ENCODE results near the gene TTLL5.

TTLL5 gene

DNA sequence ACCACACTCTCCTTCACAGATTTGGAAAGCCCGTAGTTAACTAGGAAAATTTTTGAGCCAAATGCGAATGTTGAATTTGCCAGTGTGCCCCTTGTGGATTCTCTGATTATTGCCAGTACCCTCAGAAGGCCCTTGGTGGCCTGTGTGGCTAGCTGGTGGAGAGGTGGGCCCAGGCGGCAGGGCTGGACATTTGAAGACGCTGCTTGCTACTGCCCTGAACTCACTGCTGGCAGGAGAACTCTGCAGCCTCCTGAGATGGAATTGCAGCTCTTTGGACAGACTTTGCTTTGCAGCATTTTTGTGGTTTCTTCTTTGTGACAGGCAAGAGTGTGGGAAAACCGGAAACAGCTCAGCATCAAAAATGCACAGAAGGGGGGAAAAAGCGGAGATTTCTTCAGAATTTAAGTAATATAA is 223.2 kb downstream of the TTLL5 start (continued):
- no peak for TF ChIP-seq TCF4 (CRISPR knock-in tag; IDR thresholded peaks at IDR 0.05; ENCODE audit: borderline replicate concordance)
- no peak for TF ChIP-seq TSHZ2 (CRISPR knock-in tag; IDR thresholded peaks at IDR 0.05)

GRCh38 chr14:75885829-75886228 is 224.8 kb downstream of the TTLL5 start:
- no peak for ATAC-seq
- no peak for TF ChIP-seq SNAI2 (CRISPR knock-in tag; IDR thresholded peaks at IDR 0.05)
- TF ChIP-seq BACH2 (CRISPR knock-in tag; IDR thresholded peaks at IDR 0.05; ENCODE audit: borderline replicate concordance), result no peak
- TF ChIP-seq ZNF8 (CRISPR knock-in tag; IDR thresholded peaks at IDR 0.05), result no peak
- TF ChIP-seq OSR1 (CRISPR knock-in tag; IDR thresholded peaks at IDR 0.05), result no peak
- TF ChIP-seq ISL1 (CRISPR knock-in tag; IDR thresholded peaks at IDR 0.05), result no peak
- TF ChIP-seq TCF4 (CRISPR knock-in tag; IDR thresholded peaks at IDR 0.05; ENCODE audit: borderline replicate concordance), result no peak
- no peak for TF ChIP-seq ZC3H10 (CRISPR knock-in tag; IDR thresholded peaks at IDR 0.05)
- TF ChIP-seq ZNF565 (CRISPR knock-in tag; conservative IDR thresholded peaks at IDR 0.05; ENCODE audit: low read depth), result no peak
- TF ChIP-seq PATZ1 (CRISPR knock-in tag; IDR thresholded peaks at IDR 0.05; ENCODE audit: borderline replicate concordance), result no peak
- no peak for TF ChIP-seq ZFP3 (CRISPR knock-in tag; IDR thresholded peaks at IDR 0.05)
- no peak for TF ChIP-seq ZNF70 (CRISPR knock-in tag; IDR thresholded peaks at IDR 0.05)
- TF ChIP-seq, protein P1, sequence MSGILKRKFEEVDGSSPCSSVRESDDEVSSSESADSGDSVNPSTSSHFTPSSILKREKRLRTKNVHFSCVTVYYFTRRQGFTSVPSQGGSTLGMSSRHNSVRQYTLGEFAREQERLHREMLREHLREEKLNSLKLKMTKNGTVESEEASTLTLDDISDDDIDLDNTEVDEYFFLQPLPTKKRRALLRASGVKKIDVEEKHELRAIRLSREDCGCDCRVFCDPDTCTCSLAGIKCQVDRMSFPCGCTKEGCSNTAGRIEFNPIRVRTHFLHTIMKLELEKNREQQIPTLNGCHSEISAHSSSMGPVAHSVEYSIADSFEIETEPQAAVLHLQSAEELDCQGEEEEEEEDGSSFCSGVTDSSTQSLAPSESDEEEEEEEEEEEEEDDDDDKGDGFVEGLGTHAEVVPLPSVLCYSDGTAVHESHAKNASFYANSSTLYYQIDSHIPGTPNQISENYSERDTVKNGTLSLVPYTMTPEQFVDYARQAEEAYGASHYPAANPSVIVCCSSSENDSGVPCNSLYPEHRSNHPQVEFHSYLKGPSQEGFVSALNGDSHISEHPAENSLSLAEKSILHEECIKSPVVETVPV (CRISPR knock-in tag; IDR thresholded peaks at IDR 0.05), result no peak

- no peak for TF ChIP-seq ESRRG (CRISPR knock-in tag; IDR thresholded peaks at IDR 0.05)
- TF ChIP-seq ZNF8 (CRISPR knock-in tag; IDR thresholded peaks at IDR 0.05), result no peak
- no peak for TF ChIP-seq RARB (CRISPR knock-in tag; IDR thresholded peaks at IDR 0.05)
- TF ChIP-seq SNAI2 (CRISPR knock-in tag; IDR thresholded peaks at IDR 0.05), result no peak
- TF ChIP-seq CREB5 (CRISPR knock-in tag; IDR thresholded peaks at IDR 0.05; ENCODE audit: low read depth), result no peak
- TF ChIP-seq, protein P1 (CRISPR knock-in tag; IDR thresholded peaks at IDR 0.05), result no peak
- no peak for TF ChIP-seq BACH2 (CRISPR knock-in tag; IDR thresholded peaks at IDR 0.05; ENCODE audit: borderline replicate concordance)
- no peak for TF ChIP-seq CSDC2 (CRISPR knock-in tag; IDR thresholded peaks at IDR 0.05)
- no peak for TF ChIP-seq GLIS3 (CRISPR knock-in tag; IDR thresholded peaks at IDR 0.05)
- TF ChIP-seq ZC3H10 (CRISPR knock-in tag; IDR thresholded peaks at IDR 0.05), result no peak
- TF ChIP-seq ISL1 (CRISPR knock-in tag; IDR thresholded peaks at IDR 0.05), result no peak
- TF ChIP-seq TOX (CRISPR knock-in tag; IDR thresholded peaks at IDR 0.05; ENCODE audit: borderline replicate concordance), result no peak
- peak; percentile 49 for ATAC-seq
Observed at GRCh38 chr14:75886636-75887348, 225.7 kb downstream of the TTLL5 start.

- TF ChIP-seq ISL1 (CRISPR knock-in tag; IDR thresholded peaks at IDR 0.05), result no peak
- no peak for TF ChIP-seq CREB5 (CRISPR knock-in tag; IDR thresholded peaks at IDR 0.05; ENCODE audit: low read depth)
- TF ChIP-seq BACH2 (CRISPR knock-in tag; IDR thresholded peaks at IDR 0.05; ENCODE audit: borderline replicate concordance), result no peak
- TF ChIP-seq OSR1 (CRISPR knock-in tag; IDR thresholded peaks at IDR 0.05), result no peak
- TF ChIP-seq TCF4 (CRISPR knock-in tag; IDR thresholded peaks at IDR 0.05; ENCODE audit: borderline replicate concordance), result no peak
- TF ChIP-seq SNAI2 (CRISPR knock-in tag; IDR thresholded peaks at IDR 0.05), result no peak
- TF ChIP-seq CSDC2 (CRISPR knock-in tag; IDR thresholded peaks at IDR 0.05), result no peak
- no peak for TF ChIP-seq PATZ1 (CRISPR knock-in tag; IDR thresholded peaks at IDR 0.05; ENCODE audit: borderline replicate concordance)
- TF ChIP-seq ZFP3 (CRISPR knock-in tag; IDR thresholded peaks at IDR 0.05), result no peak
- no peak for TF ChIP-seq TOX (CRISPR knock-in tag; IDR thresholded peaks at IDR 0.05; ENCODE audit: borderline replicate concordance)
- TF ChIP-seq ZFP30 (CRISPR knock-in tag; IDR thresholded peaks at IDR 0.05), result no peak
- no peak for TF ChIP-seq ZC3H10 (CRISPR knock-in tag; IDR thresholded peaks at IDR 0.05)
- no peak for TF ChIP-seq ZNF565 (CRISPR knock-in tag; conservative IDR thresholded peaks at IDR 0.05; ENCODE audit: low read depth)
- ATAC-seq, result no peak
Observed at GRCh38 chr14:75888945-75889344, 227.9 kb downstream of the TTLL5 start.

Data from SK-N-SH treated with all-trans-retinoic acid at 6 μM for 48 hours (cell line).